DOHH2 (cell line): ENCODE measurements around the gene ESYT2.

Experiments
- CTCF ChIP-seq: fragments of 200-600 bp; sonication (generic); IDR thresholded peaks from one replicate; pipeline ENCODE4 v1.5.1; 2014; ENCODE audit warnings: antibody characterized with exemption, mild to moderate bottlenecking, low read depth, low read length; ENCODE audit not compliant: poor library complexity, severe bottlenecking
- EZH2phosphoT487 ChIP-seq: fragments of 200-600 bp; sonication (generic); IDR thresholded peaks from 2 replicates; pipeline ENCODE4 v1.6.1; 2017; ENCODE audit warnings: borderline replicate concordance, mild to moderate bottlenecking, antibody characterized with exemption, low read length, moderate library complexity, mixed read lengths

- TF ChIP-seq CTCF (no peak), EZH2phosphoT487 (no peak)
These were observed 42.4 kb downstream of the ESYT2 start for GRCh38 chr7:158786898-158787297.
